AG04449 (cell line): ENCODE measurements around the gene TJP2.
"Not testable (repeated sequence)": the region's sequence is repeated elsewhere in the genome, so short reads cannot be mapped to it uniquely, and the experiment has no call there.

Experiments
- CTCF ChIA-PET: fragments of 350-600 bp; formaldehyde crosslinking; extraction: SDS; loops from one replicate; lab custom pipeline; 2021; ENCODE audit warnings: antibody characterized with exemption; lab: Yijun Ruan, JAX
- POLR2A ChIA-PET: fragments of 400-600, 350-600 bp; formaldehyde crosslinking; extraction: SDS; loops from one replicate; lab custom pipeline; 2020; ENCODE audit warnings: antibody characterized with exemption, inconsistent platforms; lab: Yijun Ruan, JAX
- DNase-seq: peaks from one replicate; pipeline ENCODE4 v3.0.0-alpha.2; 2010; ENCODE audit warnings: low read depth, low spot score
- H3K4me3 ChIP-seq: 2 replicates; pipeline ENCODE4 v1.5.1; 2011; ENCODE audit warnings: low read depth, mild to moderate bottlenecking, control low read depth, low read length
- TF ChIP-seq, protein P1 (sequence below): IDR thresholded peaks from one replicate; pipeline ENCODE4 v1.5.1; 2011; ENCODE audit warnings: mild to moderate bottlenecking, moderate library complexity, low read length, control low read depth, inconsistent platforms; ENCODE audit not compliant: insufficient read depth; ENCODE audit errors: missing control alignments

TJP2 gene

DNA sequence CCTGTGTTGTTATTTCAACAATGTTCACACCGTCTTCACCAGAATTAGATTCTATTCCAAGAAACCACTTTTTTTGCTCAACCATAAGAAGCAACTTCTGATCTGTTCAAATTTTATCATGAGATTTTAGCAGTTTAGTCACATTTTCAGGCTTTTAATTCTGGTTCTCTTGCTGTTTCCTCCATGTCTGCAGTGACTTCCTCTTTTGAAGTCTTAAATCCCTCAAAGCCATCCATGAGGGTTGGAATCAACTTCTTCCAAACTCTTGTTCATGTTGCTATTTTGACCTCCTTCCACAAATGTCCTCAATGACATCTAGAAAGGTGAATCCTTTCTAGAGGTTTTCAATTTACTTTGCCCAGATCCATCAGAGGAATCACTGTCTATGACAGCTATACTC, 125.2 kb downstream of the TJP2 start:
- no peak for DNase-seq
- TF ChIP-seq, protein P1, sequence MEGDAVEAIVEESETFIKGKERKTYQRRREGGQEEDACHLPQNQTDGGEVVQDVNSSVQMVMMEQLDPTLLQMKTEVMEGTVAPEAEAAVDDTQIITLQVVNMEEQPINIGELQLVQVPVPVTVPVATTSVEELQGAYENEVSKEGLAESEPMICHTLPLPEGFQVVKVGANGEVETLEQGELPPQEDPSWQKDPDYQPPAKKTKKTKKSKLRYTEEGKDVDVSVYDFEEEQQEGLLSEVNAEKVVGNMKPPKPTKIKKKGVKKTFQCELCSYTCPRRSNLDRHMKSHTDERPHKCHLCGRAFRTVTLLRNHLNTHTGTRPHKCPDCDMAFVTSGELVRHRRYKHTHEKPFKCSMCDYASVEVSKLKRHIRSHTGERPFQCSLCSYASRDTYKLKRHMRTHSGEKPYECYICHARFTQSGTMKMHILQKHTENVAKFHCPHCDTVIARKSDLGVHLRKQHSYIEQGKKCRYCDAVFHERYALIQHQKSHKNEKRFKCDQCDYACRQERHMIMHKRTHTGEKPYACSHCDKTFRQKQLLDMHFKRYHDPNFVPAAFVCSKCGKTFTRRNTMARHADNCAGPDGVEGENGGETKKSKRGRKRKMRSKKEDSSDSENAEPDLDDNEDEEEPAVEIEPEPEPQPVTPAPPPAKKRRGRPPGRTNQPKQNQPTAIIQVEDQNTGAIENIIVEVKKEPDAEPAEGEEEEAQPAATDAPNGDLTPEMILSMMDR, result no peak
- ChIA-PET CTCF (no interaction called here), POLR2A (no interaction called here)
- H3K4me3 ChIP-seq, result no peak overlapping the region

DNA sequence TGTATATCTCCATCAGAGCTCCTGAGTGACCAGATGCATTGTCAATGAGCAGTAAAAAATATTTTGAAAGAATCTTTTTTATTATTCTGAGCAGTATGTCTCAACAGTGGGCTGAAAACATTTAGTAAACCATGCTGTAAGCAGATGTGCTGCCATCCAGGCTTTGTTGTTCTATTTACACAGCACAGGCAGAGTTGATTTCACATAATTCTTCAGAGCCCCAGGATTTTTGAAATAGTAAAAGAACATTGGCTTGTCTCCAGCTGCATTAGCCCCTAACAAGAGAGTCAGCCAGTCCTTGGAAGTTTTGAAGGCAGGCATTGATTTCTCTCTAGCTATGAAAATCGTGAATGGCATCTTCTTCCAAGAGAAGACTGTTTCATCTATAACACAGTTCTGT, 125.7 kb downstream of the TJP2 start:
- POLR2A ChIA-PET, result no interaction called here
- TF ChIP-seq, protein P1, result no peak
- DNase-seq, result no peak
- CTCF ChIA-PET, result no interaction called here
- H3K4me3 ChIP-seq, result no peak overlapping the region

DNA sequence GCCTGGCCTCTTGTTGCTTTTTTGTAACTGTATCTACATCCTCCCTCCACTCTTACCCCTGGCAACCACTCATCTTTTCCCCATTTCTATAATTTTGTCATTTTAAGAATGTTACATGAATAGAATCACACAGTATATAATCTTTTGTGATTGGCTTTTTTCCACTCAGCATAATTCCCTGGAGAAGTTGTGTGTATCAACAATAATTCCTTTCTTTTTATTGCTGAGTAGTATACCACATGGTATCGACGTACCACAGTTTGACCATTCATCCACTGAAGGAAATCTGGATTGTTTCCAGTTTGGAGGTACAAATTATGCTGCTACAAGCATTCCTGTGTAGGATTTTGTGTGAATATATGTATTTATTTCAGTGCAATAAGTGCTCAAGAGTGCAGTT, 129.3 kb downstream of the TJP2 start:
- no peak for DNase-seq
- POLR2A ChIA-PET, result no interaction called here
- TF ChIP-seq, protein P1, result no peak
- CTCF ChIA-PET, result no interaction called here
- no peak overlapping the region for H3K4me3 ChIP-seq

DNA sequence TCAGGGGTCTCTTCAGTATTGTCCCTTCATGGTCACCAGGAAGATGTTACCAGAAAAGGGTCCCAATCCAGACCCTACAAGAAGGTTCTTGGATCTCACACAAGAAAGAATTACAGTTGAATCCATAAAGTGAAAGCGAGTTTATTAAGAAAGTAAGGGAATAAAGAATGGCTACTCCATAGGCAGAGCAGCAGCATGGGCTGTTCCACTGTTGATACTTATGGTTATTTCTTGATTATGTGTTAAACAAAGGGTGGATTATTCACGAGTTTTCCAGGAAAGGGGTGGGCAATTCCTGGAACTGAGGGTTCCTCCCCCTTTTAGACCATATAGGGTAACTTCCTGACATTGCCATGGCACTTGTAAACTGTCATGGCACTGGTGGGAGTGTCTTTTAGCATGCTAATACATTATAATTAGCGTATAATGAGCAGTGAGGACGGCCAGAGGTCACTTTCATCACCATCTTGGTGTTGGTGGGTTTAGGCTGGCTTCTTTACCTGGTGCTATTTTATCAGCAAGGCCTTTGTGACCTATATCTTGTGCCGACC, 132.9 kb downstream of the TJP2 start:
- H3K4me3 ChIP-seq, DNase-seq, POLR2A ChIA-PET, CTCF ChIA-PET: not testable (repeated sequence)

DNA sequence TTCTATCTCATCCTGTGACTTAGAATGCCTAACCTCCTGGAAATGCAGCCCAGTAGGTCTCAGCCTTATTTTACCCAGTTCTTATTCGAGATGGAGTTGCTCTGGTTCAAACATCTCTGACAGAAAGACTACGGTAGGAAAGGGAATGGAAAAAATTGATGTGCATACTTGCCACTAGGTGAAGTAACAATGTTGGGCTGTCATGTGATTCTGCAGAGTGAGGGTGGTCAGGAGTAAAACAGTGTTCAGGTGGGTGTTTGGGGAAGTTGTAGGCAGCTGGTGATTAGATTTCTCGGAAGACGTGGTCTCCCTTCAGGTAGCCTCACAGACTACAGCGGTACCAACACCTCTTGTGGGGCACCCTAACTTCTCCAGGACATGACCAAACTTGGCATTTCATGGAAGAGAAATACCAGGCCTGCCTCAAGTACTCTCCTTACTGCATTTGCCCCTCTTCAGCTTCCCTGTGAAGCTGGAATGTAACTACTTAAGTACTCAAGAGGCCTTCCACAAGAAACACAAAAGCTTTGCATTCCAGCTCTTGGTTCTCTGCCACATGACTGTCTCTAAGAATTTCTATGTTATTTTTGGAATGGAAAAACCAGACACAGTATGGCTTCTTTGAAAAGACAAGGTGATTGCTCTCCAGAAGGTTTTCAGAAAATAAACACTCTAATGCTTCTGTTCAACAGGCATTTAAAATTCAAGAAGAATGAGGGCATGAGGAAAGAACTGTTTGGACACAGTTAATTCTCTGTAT, 133.5 kb downstream of the TJP2 start:
- H3K4me3 ChIP-seq, result no peak overlapping the region
- ChIA-PET CTCF (no interaction called here), POLR2A (interaction anchor here (1.2 kb wide), 1 partner anchor 69 kb away, joined by 3 read pairs; no protein-coding TSS in a partner anchor)
- TF ChIP-seq, protein P1, result no peak
- DNase-seq, result peak; percentile 70

DNA sequence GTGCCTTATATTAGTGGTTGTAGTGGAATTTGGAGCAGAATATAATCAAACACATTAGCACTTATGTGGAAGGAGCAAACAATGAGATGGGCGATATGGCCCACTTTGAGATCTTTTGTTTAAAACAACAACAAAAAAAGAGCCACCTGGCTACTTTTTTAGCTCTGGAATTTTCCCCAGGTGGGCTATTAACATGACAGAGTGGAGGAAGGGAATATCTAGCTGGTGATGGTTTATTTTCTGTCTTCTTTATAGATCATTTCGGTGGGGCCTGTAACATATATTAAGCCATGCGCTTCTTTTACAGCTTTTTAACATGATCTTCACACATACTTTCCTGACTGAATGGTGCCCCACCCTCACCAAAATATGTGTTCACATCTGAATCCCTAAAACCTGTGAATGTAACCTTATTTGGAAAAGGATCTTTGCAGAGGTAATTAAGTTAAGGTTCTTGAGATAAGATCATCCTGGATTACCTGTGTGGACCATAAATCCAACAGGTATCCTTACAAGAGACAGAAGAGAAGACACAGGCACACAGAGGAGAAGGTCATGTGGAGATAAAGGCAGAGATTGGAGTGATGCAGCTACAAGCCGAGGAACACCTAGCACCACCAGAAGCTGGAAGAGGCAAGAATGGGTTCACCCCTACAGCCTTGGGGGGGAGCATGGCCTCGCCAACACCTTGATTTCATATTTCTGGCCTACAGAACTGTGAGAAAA, 134.3 kb downstream of the TJP2 start:
- TF ChIP-seq, protein P1, result no peak
- ChIA-PET POLR2A (interaction anchor here (1.2 kb wide), 1 partner anchor 68 kb away, joined by 3 read pairs; no protein-coding TSS in a partner anchor), CTCF (interaction anchor here (0.9 kb wide), 1 partner anchor 105 kb away, joined by 3 read pairs; no protein-coding TSS in a partner anchor)
- no peak overlapping the region for H3K4me3 ChIP-seq
- DNase-seq, result no peak
